Measurements from ENCODE around the gene C3AR1.
A peak's percentile ranks its signal among the peaks of the same experiment; 100 is the strongest.
"Not testable (repeated sequence)": the region's sequence is repeated elsewhere in the genome, so short reads cannot be mapped to it uniquely, and the experiment has no call there.

C3AR1 gene

DNA sequence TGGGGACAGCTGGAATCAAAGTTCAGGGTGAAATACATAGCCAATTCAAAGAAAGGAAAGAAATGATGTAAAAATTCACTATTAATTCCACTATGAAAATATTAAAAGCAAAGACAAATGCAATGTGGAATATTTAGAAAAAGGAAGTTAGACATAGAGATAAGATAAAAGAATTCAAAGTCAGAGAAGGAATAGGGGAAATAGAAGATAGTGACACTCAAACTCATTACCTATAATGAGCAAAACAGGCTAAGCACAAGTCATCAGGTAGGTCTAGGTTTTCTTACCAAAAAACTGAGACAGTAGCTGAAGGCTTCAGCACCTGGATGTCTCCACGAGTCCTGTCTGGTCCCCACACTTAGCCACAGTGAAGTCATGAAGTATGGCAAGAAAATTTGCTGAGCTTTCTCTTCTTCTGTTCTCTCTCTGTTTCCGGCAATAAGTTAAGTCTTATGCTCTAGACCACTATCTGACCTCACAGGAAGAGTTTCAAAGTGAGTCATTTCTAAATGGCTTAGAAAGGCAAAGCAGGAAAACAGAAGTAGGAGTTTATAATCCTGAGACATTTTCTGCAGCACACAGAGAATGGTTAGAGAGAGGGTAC is at the start of gene C3AR1:
Gene C3AR1 (minus strand): TSS at position 369 of the 604 bp plus-strand sequence. CDS start 6,174 bp downstream, outside the sequence.
- no peak for DNase-seq

- not testable (repeated sequence) for DNase-seq
Measured at GRCh38 chr12:8113117-8113516, 47.0 kb upstream of the C3AR1 start.

GRCh38 chr12:8108808-8109398 is 42.7 kb upstream of the C3AR1 start:
- peak; percentile 31 to 70 for DNase-seq

- no peak for DNase-seq
Measured at GRCh38 chr12:8099235-8099634, 33.1 kb upstream of the C3AR1 start.

GRCh38 chr12:8096281-8096915 is 30.2 kb upstream of the C3AR1 start:
- no peak for DNase-seq

DNA sequence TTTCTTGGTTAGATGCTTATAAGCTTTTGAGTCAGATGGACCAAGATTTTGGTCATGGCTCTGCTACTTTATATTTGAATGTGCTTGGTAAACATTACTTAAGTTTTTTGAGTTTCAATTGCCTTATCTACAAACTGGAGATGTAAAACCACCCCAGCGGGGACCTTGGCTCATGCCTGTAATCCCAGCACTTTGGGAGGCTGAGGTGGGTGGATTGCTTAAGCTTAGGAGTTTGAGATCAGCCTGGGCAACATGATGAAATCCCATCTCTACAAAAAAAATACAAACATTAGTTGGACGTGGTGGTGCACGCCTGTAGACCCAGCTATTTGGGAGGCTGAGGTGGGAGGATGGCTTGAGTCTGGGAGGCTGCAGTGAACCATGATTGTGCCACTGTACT is 27.1 kb upstream of the C3AR1 start:
- no peak for DNase-seq

- DNase-seq: no peak
Measured at GRCh38 chr12:8089716-8090115, 23.6 kb upstream of the C3AR1 start.

DNA sequence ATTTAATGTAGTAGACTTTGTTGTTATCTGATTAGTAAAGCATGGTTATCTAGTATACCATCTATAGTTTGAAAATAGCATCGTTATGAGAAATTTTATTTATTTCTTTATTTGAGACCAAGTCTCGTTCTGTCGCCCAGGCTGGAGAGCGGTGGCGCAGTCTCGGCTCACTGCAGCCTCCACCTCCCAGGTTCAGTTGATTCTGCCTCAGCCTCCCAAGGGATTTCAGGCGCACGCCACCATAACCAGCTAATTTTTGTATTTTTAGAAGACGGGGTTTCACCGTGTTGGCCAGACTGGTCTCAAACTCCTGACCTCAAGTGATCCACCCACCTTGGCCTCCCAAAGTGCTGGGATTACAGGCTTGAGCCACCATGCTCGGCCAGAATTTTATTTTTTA is 23.1 kb upstream of the C3AR1 start:
- not testable (repeated sequence) for DNase-seq

GRCh38 chr12:8088574-8088973 is 22.4 kb upstream of the C3AR1 start:
- no peak for DNase-seq

GRCh38 chr12:8087666-8088065 is 21.5 kb upstream of the C3AR1 start:
- DNase-seq: no peak

DNA sequence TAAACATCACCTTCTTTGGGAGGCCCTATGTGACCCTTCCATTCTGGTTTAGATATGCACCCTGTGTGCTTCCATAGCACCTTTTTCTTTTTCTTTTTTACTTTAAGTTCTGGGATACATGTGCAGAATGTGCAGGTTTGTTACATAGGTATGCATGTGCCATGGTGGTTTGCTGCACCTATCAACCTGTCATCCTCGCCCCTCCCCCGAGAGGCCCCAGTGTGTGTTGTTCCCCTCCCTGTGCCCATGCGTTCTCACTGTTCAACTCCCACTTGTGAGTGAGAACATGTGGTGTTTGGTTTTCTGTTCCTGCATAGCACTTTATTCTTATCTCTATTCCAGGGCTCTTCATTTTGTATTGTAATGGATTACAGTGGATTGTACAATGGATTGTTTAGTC is 18.2 kb upstream of the C3AR1 start:
- DNase-seq: not testable (repeated sequence)

DNA sequence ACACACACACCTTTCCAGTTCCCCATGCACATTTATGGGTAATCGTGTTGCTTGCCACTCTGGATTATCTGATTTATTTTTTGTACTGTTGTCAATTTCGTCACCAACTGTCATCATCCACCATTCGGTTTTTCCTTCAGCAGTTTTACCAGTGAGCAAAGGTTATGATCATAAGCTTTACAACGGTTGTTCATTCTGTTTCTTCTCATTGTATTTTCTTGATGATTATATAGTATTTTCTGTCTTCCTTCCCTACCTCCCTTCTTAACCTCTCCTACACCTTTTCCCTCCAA is 16.6 kb upstream of the C3AR1 start:
- DNase-seq: no peak

GRCh38 chr12:8081251-8081920 is 15.2 kb upstream of the C3AR1 start:
- DNase-seq: no peak

DNA sequence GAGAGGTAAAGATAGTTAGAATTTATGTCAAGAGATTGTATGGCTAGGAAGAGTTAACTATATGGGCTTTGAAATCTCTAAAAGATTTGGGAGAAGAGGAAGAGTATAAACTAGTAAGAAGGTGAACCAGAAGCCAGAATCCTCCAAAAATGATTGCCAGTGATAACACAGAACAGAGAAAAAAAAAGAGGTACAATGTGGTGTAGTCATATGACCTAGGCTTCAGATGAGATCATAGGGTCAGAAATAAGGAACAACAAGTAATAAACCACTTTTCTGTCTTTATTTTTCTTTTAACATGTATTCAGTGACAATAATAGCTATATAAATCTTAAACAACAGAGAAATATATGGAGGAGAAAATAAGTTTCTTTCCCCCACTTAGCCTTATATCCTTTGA is 14.0 kb upstream of the C3AR1 start:
- DNase-seq: no peak

- no peak for DNase-seq
Measured at GRCh38 chr12:8078916-8079315, 12.8 kb upstream of the C3AR1 start.

DNA sequence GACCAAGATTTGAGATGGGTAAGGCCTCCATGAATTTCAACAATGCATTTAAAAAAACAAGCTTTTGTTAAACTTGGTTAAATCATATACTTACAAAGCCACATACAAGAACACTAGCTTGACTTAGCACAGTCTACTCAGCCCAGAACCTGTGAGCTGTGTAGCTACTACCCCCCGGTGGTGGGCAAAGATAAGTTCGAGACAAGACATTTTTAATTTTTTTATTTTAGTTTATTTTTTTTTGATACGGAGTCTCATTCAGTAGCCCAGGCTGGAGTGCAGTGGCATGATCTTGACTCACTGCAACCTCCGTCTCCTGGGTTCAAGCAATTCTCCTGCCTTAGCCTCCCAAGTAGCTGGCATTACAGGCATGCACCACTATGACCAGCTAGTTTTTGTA is 12.2 kb upstream of the C3AR1 start:
- DNase-seq: peak in 1 of 2 experiments; percentile 21

- DNase-seq: no peak
Measured at GRCh38 chr12:8077207-8077606, 11.0 kb upstream of the C3AR1 start.

DNA sequence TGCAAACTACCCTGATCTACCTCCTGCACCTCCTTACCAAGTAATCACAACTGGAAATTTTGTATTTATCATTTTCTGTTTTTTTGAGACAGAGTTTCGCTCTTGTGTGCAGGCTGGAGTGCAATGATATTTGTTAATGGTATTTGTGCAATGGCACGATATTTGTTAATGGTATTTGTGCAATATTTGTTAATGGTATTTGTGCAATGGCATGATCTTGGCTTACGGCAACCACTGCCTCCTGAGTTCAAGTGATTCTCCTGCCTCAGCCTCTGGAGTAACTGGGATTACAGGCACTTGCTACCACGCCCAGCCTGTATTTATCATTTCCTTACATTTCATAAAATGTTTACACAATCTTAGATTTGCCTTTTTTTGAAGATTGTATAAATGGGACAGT is 10.2 kb upstream of the C3AR1 start:
- no peak for DNase-seq

DNA sequence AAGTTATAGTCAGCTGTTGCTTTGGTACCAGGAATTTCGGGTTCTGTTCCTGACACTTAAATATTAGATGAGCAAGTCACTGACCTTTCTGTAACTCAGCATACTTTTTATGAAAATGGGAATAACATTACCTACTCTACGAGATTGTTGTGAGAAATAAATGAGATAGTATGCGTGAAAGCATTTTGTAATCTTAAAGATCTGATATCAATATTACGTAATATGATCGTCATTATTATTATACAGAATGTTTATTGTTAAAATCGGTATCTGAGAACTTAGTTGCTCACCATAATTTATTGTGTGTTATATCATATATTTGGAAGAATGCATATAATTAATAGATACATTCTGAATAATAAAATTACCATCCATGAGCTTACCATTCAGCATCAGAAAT is 9.8 kb upstream of the C3AR1 start:
- DNase-seq: no peak

GRCh38 chr12:8071820-8072219 is 5.7 kb upstream of the C3AR1 start:
- DNase-seq: not testable (repeated sequence)

GRCh38 chr12:8069582-8069981 is 3.4 kb upstream of the C3AR1 start:
- DNase-seq: no peak

GRCh38 chr12:8064131-8064530 is 2.0 kb downstream of the C3AR1 start:
- DNase-seq: no peak

GRCh38 chr12:8058506-8058905 is 7.7 kb downstream of the C3AR1 start:
- DNase-seq: no peak

GRCh38 chr12:8057839-8058238 is 8.3 kb downstream of the C3AR1 start:
- no peak for DNase-seq
